GM12892 (cell line): Measurements from ENCODE around the gene SPEG.

ENCODE experiments used
- DNase-seq: peaks from one replicate; pipeline ENCODE4 v3.0.0; 2011; ENCODE audit not compliant: insufficient read length
- FAIRE-seq: peaks from 2 replicates; lab custom pipeline; 2011; peaks lifted over from hg19 to GRCh38; lab: Jason Lieb, UNC
- POLR2A ChIP-seq: IDR thresholded peaks from 2 replicates; pipeline ENCODE4 v1.6.1; 2011; ENCODE audit warnings: low read depth, low read length, control low read depth
- POLR2AphosphoS5 ChIP-seq: IDR thresholded peaks from 2 replicates; pipeline ENCODE4 v1.6.1; 2011; ENCODE audit warnings: low read depth, low read length, control low read depth
- TAF1 ChIP-seq: IDR thresholded peaks from 2 replicates; pipeline ENCODE4 v1.6.1; 2011; ENCODE audit warnings: low read depth, mild to moderate bottlenecking, control low read depth, low read length, borderline replicate concordance

The SPEG gene

DNA sequence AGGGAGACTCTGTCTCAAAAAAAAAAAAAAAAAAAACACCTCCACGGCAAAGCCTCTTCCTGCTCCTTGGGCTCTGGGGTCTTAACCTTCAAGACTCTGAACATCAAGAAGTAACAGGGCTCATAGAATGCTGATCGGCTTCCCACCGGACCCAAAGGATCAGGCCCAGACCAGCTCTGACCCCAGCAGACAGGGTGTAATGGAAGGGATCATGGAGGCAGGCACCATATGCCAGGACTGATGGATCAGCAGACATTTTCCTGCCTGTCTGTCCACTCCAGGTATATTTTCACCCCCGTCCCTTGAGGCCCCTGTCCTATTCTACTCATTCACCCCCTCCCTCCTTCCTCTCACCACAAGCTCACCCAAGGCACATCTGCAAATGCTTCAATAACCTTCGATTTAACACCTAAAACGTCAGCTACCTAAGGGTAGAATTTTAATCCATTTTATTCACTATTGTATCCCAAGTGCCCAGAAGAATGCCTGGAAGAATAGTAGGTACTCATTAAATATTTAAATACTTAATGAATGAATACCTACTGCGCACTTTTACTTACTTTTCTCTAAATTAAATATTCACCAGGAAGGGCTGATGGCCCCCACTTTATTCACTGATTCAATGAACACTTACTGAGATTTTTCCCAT lies 4.6 kb upstream of the SPEG start:
- FAIRE-seq (no peak), DNase-seq (no peak)
- no peak for TF ChIP-seq POLR2A
- no peak for TF ChIP-seq POLR2AphosphoS5
- no peak for TF ChIP-seq TAF1

- TF ChIP-seq TAF1: no peak
- FAIRE-seq (no peak), DNase-seq (no peak)
Measured at GRCh38 chr2:219430633-219431615, 3.7 kb upstream of the SPEG start.

DNA sequence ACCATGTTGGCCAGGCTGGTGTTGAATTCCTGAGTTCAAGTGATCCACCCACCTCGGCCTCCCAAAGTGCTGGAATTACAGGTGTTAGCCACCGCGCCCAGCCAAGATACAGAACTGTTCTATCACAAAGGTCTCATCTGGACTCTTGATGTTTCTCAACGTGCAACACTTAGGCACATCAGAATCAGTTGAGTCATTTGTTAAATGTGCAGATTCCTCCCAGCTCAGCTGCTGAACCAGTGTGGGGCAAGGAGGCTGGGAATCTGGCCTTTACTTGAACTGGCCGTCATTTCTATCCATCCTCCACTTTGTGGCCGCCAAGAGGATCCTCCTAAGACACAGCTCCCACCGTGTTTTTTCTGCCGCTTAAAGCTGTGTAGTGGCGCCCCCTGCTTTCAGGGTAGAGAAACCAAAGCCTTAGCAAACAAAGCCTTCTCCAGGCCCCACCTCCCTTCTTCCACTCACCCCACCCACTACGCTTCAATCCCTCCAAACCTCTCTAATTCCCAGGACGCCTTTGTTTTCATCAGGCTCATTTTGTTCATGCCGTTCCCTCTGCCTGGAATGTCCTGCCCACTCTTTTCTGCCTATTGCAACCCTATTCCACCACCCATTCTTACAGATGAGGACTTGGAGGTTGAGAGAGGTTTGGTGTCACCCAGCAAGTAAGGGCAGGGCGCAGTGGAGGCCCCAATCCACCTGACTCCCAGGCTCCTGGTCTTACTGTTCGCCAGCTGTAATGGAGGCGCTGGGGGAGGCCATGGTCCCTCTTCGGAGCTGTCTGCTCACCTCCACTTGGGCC lies 776 bp upstream of the SPEG start:
- TF ChIP-seq POLR2A (no peak), TAF1 (no peak), POLR2AphosphoS5 (no peak)
- no peak for DNase-seq
- FAIRE-seq: no peak

DNA sequence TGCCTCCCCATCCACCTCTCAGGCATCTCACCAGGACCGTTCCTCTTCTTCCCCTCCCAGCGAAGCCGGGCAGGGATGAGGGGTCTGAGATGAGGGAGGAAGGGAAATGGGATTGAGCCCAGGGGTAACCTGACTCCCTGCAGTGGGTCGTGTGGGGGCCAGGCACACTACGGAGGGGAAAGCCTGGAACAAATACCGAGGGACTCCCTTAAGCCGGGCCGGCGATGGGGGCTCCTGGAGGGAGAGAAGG lies 250 bp upstream of the SPEG start:
- DNase-seq: no peak
- TF ChIP-seq TAF1 (no peak), POLR2A (no peak), POLR2AphosphoS5 (no peak)

DNA sequence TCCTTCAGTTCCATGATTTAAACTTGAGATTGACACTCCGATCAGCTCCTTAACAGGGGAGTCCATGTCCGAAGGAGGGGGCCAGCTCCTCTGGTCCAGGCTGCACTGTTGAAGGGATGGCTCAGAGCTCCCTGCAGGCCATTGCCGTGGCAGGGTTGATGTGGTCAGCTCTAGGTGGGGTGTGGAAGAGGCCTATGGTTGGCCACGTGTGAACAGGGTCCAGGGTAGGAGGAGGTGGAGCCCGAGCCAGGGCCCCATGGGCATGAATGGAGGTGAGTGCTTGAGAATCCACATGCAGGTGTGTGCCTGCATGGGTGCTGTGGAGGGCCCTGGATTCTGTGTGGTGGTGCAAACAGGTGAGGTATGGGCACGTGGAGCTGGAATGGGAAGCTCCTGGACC lies 1.1 kb downstream of the SPEG start:
- FAIRE-seq: no peak
- TF ChIP-seq POLR2AphosphoS5 (no peak), POLR2A (no peak), TAF1 (no peak)
- DNase-seq: no peak

More for the DNA sequence above, 250 bp upstream of the SPEG start:
- FAIRE-seq: no peak

GRCh38 chr2:219436491-219436890 lies 1.8 kb downstream of the SPEG start:
- no peak for DNase-seq
- TF ChIP-seq TAF1: no peak
- TF ChIP-seq POLR2AphosphoS5: no peak
- TF ChIP-seq POLR2A: no peak
- no peak for FAIRE-seq

GRCh38 chr2:219437141-219437540 lies 2.5 kb downstream of the SPEG start:
- no peak for DNase-seq
- TF ChIP-seq POLR2AphosphoS5: no peak
- no peak for TF ChIP-seq TAF1
- TF ChIP-seq POLR2A: no peak
- FAIRE-seq: no peak

GRCh38 chr2:219437690-219438206 lies 3.1 kb downstream of the SPEG start:
- DNase-seq (no peak), FAIRE-seq (no peak)
- TF ChIP-seq TAF1: no peak
- no peak for TF ChIP-seq POLR2A
- TF ChIP-seq POLR2AphosphoS5: no peak

DNA sequence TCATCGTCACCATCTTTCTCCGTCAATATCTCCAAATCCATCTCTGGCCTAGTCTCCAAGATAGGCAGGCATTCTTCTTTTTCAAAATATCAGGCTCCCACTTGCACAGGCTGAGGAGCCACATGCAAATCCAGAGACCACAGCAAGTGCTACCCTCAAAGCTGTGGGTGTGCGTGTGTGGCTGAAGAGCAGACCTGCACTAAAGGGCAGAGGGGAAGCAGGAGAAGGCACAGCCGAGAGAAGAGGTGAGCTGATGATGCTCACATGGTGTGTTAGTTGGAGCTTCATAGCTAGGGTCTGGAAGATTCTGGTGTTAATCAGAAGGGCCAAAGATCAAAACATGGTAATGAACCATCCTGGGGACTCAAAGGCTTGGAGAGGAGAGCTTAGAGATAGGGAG lies 3.8 kb downstream of the SPEG start:
- TF ChIP-seq POLR2A: no peak
- TF ChIP-seq TAF1: no peak
- no peak for TF ChIP-seq POLR2AphosphoS5
- FAIRE-seq: no peak
- no peak for DNase-seq

GRCh38 chr2:219439506-219439905 lies 4.9 kb downstream of the SPEG start:
- TF ChIP-seq POLR2A (no peak), TAF1 (no peak), POLR2AphosphoS5 (no peak)
- FAIRE-seq: no peak
- DNase-seq: no peak
